Right ventricle myocardium inferior (tissue), 1 donor: ENCODE measurements around the gene LEF1. TPM values are rescaled to one million over a fixed set of nuclear protein-coding genes. Genes with fewer than 3 reads are reported as not detected.
A peak's percentile ranks its signal among the peaks of the same experiment; 100 is the strongest.
"Not testable (repeated sequence)": the region's sequence is repeated elsewhere in the genome, so short reads cannot be mapped to it uniquely, and the experiment has no call there.

Experiments used
- ATAC-seq: fragments of 200-7000 bp; cut with Tn5 transposase; one replicate; pipeline ENCODE4 v1.9.1; 2020; ENCODE audit warnings: mild to moderate bottlenecking, moderate library complexity
- DNase-seq: peaks from one replicate; pipeline ENCODE4 v3.0.0; 2021; ENCODE audit errors: missing footprints
- intact Hi-C: fragments of 100-400 bp; cut with DNase I; formaldehyde crosslinking; loops from one replicate; pipeline ENCODE4 v1.11.0; 2022
- total RNA-seq: library from RNA; stranded (reverse); fragmentation: NEBNext Ultra II Directional; extraction: Animal tissue kit (Norgen Biotek cat#: 25700); gene quantifications from one replicate; pipeline ENCODE4 v1.2.1, GENCODE V29; 2021
- donor health status: DM: no; HTN: yes; CAD: no; lungs with severe emphysema.

The LEF1 gene
- total RNA-seq, 1 donor from 2014 or later: 0.32 TPM

- DNase-seq (no peak), ATAC-seq (no peak)
- intact Hi-C loops: loop anchor here (10.0 kb wide), 1 partner anchor 463 kb away; no protein-coding TSS in a partner anchor
These were observed 117.4 kb downstream of the LEF1 start for GRCh38 chr4:108051343-108051742.

DNA sequence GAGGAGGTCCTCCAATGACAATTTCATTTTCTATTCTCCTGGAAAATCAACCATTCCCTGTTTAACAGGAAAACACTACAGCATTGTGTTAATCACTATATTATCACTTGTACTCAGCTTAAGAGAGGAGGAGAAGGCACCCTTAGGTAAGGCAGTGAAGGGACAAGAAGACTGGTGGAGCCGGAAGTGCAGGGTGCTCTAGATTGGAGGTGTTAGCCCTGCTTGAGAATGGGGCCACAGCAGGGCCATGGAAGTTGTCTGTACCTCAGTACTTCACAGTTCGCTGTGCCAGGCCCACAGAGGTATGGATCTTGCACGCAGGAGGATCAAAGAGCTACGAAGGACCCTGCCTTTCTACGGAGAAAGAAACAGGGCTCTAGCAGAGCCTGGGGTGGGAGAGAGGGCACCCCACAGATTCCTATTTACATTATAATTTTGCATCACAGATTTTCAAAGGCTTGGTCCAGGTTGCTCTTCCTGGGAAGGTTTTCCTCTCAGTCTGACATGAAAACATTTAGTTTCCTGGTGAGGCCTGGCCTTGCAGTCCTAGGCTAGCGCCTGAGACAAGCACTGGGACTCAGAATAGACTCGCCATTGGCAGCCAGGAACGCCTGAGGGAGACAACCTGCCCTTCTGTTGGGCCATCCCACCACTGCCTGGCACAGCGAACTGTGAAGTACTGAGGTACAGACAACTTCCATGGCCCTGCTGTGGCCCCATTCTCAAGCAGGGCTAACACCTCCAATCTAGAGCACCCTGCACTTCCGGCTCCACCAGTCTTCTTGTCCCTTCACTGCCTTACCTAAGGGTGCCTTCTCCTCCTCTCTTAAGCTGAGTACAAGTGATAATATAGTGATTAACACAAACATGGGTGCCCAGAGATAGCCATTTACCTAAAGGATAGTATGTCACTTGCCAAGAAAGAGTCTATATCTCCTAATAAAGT is 118.3 kb downstream of the LEF1 start:
- not testable (repeated sequence) for ATAC-seq

DNA sequence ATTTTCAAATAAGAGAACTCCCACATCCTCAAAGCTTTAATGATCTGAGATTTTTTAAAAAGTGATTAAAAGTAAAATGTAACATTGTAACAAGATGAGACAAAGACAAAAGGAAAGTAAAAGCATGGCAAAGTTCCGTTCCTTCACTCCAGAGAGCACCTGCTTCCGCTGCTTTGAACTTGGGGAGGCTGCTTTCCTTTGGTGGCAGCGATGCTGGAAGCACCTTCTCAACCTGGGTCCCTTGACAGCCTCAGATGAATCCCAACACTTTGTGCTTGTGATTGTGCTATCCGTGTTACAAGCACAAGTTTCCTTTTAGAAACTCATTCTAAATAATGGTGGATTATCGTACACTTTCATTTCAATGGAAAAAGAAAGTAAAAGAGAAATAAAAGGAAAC is 119.3 kb downstream of the LEF1 start:
- ATAC-seq (no peak), DNase-seq (no peak)
- intact Hi-C loops: no loop called here

More for the DNA sequence above, 118.3 kb downstream of the LEF1 start:
- not testable (repeated sequence) for DNase-seq
- intact Hi-C loops: loop anchor here (10.0 kb wide), 1 partner anchor 464 kb away; no protein-coding TSS in a partner anchor

DNA sequence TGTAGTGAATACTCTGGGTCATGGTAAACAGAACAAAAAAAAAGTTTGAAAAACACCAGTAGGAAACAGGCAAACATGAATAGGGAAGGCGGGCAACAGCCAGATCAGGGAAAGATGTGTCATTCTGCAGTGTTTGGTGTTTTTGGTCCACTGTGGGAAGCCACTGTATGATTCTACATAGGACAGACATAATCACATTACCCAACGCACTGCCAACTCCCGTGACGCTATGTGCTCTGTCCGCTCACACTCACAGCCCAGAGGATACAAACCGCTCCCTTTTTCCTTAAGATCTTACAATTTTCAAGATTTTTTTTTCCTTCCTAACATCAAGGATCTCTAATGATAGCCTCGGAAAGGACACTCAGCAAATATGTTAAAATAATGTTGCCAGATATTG is 119.7 kb downstream of the LEF1 start:
- ATAC-seq (no peak), DNase-seq (no peak)
- intact Hi-C loops: no loop called here

DNA sequence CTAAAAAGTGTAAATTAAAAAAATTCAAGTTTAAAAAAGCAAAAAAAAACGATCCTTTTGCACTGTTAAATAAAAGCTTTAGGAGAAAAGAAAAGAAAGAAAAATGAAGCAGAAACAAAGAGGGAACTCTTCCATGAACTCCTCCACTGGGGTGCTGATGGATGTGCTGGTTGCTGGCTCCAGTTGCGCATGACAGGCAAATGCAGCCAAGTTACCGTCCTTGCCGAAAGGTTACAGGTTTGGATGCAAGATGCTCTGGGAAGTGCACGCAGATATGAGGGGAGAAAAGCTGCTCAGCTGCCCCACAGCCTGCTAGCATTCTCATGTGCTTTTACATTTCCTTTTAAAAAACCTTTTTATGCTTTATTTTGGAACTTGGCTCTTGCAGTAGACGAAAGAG is 120.6 kb downstream of the LEF1 start:
- intact Hi-C loops: no loop called here
- DNase-seq: no peak
- ATAC-seq: peak; percentile 51

DNA sequence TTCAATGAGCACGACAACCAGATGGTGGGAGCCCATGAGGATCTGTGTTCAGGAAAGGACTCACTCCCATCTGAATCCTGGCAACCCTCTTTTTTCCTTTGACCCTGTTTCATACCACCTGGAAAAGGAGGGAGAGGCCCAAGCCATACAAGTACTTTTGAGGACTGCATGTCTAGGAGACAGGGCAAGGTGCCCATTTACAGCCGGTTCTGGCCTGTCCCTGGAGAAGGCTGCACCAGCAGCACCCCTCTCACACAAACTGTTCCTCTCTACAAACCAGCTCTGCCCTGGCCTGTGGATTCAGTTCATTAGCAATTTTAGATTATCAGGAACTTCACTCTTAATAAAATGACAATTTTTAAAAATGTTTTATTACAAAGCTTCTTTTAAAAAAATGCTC is 121.5 kb downstream of the LEF1 start:
- intact Hi-C loops: no loop called here
- ATAC-seq (no peak), DNase-seq (no peak)

- intact Hi-C loops: no loop called here
- ATAC-seq: peak; percentile 42
- DNase-seq: no peak
These were observed 123.1 kb downstream of the LEF1 start for GRCh38 chr4:108045687-108046024.

DNA sequence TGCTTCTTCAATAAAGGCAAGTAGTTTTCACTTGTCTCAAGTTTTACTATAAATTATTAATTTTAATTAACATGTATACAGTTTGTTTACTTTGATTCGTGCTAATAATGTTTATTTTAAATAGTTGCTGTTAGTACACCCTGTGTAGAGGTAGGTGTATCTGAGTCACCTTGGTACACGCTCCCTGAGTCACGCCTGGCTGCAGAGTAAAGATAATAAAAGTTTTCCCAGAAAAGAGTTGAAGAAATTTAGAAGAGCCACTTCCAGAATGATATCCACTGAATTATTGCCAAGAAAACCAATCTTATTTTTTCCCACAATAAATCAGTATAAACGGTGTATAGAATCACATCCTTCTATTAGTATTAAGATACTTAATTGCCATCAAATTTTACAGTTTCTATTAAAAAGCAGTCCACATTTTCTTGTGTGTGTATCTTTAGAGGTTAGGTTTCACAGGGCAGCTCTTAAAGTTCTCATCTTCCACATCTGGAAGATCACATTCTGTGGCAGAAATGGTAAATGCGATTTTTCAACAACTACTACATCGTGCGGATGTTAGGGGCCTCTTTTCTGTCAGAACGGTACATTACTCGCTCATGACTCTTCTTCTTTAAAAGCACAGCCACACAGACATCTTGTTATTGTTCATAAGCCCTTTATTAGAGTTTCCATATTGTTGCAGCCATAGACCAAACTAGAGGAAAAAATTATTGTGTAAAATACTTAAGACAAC is 123.6 kb downstream of the LEF1 start:
- DNase-seq (no peak), ATAC-seq (no peak)
- intact Hi-C loops: no loop called here

GRCh38 chr4:108043526-108043925 is 125.2 kb downstream of the LEF1 start:
- intact Hi-C loops: no loop called here
- no peak for ATAC-seq
- DNase-seq: no peak

DNA sequence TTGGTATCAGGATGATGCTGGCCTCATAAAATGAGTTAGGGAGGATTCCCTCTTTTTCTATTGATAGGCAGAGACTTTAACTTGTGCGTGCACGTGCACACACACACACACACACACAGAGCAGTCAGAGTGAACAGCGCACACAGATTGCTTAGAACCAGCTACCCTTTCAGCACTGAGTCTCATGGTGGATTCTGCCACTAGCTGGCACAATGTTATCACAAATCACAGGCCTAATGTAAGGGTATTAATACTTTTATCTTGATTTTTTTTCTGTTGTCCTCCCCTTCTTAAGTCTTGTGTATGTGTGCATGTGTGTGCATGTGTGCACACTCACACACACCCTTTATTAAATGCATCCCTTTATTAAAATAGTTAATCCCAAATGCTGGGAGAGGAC is 125.8 kb downstream of the LEF1 start:
- no peak for ATAC-seq
- intact Hi-C loops: no loop called here
- DNase-seq: no peak

GRCh38 chr4:108037884-108038283 is 130.8 kb downstream of the LEF1 start:
- DNase-seq: no peak
- ATAC-seq: no peak
- intact Hi-C loops: no loop called here

- ATAC-seq: no peak
- intact Hi-C loops: no loop called here
These were observed 132.5 kb downstream of the LEF1 start for GRCh38 chr4:108036213-108036612.

GRCh38 chr4:108035691-108036090 is 133.0 kb downstream of the LEF1 start:
- intact Hi-C loops: no loop called here
- DNase-seq: no peak
- ATAC-seq: no peak

More at GRCh38 chr4:108036213-108036612, 132.5 kb downstream of the LEF1 start:
- DNase-seq: no peak

GRCh38 chr4:108034565-108034964 is 134.2 kb downstream of the LEF1 start:
- no peak for DNase-seq
- intact Hi-C loops: no loop called here
- no peak for ATAC-seq

DNA sequence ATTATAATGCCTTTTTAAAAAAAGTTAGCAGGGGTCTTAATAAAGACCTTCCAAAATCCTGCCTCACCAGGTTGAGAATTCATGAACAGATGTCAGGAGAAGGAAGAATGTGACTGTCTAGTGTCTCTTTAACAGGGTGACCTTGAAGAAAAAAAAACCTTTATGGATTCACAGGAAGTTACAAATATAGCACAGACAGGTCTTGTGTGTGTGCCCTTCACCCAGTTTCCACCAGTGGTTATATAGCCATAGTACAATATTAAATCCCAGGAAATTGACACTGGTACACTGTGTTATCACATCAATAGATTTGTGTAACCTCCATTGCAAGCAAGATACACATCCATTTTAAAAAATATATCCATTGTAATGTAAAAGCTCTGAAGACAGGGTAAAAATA is 135.4 kb downstream of the LEF1 start:
- ATAC-seq (no peak), DNase-seq (no peak)
- intact Hi-C loops: no loop called here

- DNase-seq (no peak), ATAC-seq (no peak)
- intact Hi-C loops: no loop called here
These were observed 137.2 kb downstream of the LEF1 start for GRCh38 chr4:108031427-108032083.

DNA sequence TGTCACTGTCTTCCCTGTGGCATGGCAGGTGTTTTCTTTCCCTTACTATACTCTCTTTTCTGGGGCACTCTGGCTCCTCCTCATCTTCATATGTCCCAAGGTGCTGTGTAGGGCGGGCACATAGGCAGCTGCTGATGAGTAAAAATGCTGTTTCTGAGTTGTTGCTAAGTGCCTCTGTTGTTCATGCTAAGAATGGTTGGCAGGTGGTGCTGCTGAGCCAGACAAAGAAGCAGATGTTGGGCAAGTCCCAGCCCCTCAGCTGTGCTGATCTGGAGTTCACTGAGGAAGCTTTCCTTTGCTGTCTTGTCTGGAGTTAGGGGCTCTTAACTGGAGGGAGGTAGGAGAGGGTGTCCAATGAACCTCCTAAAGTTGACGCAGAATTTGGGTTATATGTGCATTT is 138.4 kb downstream of the LEF1 start:
- DNase-seq: no peak
- intact Hi-C loops: no loop called here
- peak; percentile 40 for ATAC-seq

- intact Hi-C loops: no loop called here
- ATAC-seq: no peak
- DNase-seq: no peak
These were observed 139.0 kb downstream of the LEF1 start for GRCh38 chr4:108029731-108030130.

GRCh38 chr4:108029016-108029720 is 139.6 kb downstream of the LEF1 start:
- intact Hi-C loops: no loop called here
- no peak for ATAC-seq
- DNase-seq: no peak
